CD4-positive, CD25-positive, alpha-beta regulatory T cell (primary cell): Measurements from ENCODE around the gene ANKRD23. TPM values are rescaled to one million over a fixed set of nuclear protein-coding genes. Genes with fewer than 3 reads are reported as not detected.

Experiments
- ATAC-seq, 2 donors: fragments of 150-1000 bp; cut with Tn5 transposase; one replicate each; pipeline ENCODE4 v1.10.0; 2021; ENCODE audit warnings: low read depth in 2 of 2, moderate number of reproducible peaks in 2 of 2, moderate library complexity in 1 of 2
- DNase-seq, 3 donors: peaks; one replicate each; pipeline versions ENCODE4 v3.0.0 to v3.0.0-alpha.2; 2012 to 2022; ENCODE audit warnings: mixed read lengths in 1 of 3
- H3K27ac ChIP-seq: one replicate; pipeline ENCODE4 v1.7.0; 2013; ENCODE audit warnings: mild to moderate bottlenecking, low read length; ENCODE audit not compliant: insufficient read depth, poor library complexity, severe bottlenecking
- H3K27me3 ChIP-seq: one replicate; pipeline ENCODE4 v1.7.0; 2013; ENCODE audit warnings: low read length; ENCODE audit not compliant: control insufficient read depth, insufficient read depth
- H3K36me3 ChIP-seq: one replicate; pipeline ENCODE4 v1.7.0; 2013; ENCODE audit warnings: mild to moderate bottlenecking, low read length, moderate library complexity; ENCODE audit not compliant: control insufficient read depth, insufficient read depth
- H3K4me1 ChIP-seq: 2 replicates; pipeline ENCODE4 v1.7.0; 2013; ENCODE audit warnings: mild to moderate bottlenecking, low read length; ENCODE audit not compliant: insufficient read depth, control insufficient read depth, poor library complexity, severe bottlenecking
- H3K4me3 ChIP-seq: one replicate; pipeline ENCODE4 v1.7.0; 2013; ENCODE audit warnings: low read depth, mild to moderate bottlenecking, low read length, moderate library complexity
- H3K9me3 ChIP-seq, 2 experiments: 1 replicate in 1 of 2; 2 replicates in 1 of 2; pipeline ENCODE4 v1.7.0; 2013; ENCODE audit warnings: low read length in 2 of 2, mild to moderate bottlenecking in 1 of 2, moderate library complexity in 1 of 2; ENCODE audit not compliant: control insufficient read depth in 2 of 2
- H3K27ac Mint-ChIP-seq, 3 donors: one replicate each; pipeline ENCODE4 v1.8.0; 2020 to 2022; ENCODE audit warnings: mild to moderate bottlenecking in 3 of 3, mixed read lengths in 3 of 3, moderate library complexity in 2 of 3
- H3K27me3 Mint-ChIP-seq: one replicate; pipeline ENCODE4 v1.8.0; 2022; ENCODE audit warnings: mild to moderate bottlenecking, mixed read lengths
- H3K36me3 Mint-ChIP-seq: one replicate; pipeline ENCODE4 v1.8.0; 2020; ENCODE audit warnings: mixed read lengths
- H3K4me1 Mint-ChIP-seq, 4 donors: one replicate each; pipeline ENCODE4 v1.8.0; 2020 to 2022; ENCODE audit warnings: mixed read lengths in 4 of 4, mild to moderate bottlenecking in 1 of 4
- H3K4me3 Mint-ChIP-seq, 4 donors: one replicate each; pipeline ENCODE4 v1.8.0; 2020 to 2022; ENCODE audit warnings: mild to moderate bottlenecking in 4 of 4, mixed read lengths in 4 of 4, moderate library complexity in 3 of 4
- H3K9me3 Mint-ChIP-seq, 7 donors: one replicate each; pipeline ENCODE4 v1.8.0; 2020 to 2022; ENCODE audit warnings: mixed read lengths in 7 of 7, mild to moderate bottlenecking in 3 of 7, moderate library complexity in 2 of 7
- polyA plus RNA-seq, 4 donors: library from polyadenylated mRNA; unstranded; fragments of 300-500 nt; fragmentation: Illumina TruSeq; gene quantifications; one replicate each; pipeline ENCODE4 v1.2.3, GENCODE V29; 2021
- total RNA-seq: library from RNA; stranded (reverse); gene quantifications from one replicate; pipeline ENCODE4 v1.2.3, GENCODE V29; 2022

The ANKRD23 gene
- total and polyA plus RNA-seq, 5 donors from 2014 or later, result 0.68 to 16.4 (median 0.93) TPM

DNA sequence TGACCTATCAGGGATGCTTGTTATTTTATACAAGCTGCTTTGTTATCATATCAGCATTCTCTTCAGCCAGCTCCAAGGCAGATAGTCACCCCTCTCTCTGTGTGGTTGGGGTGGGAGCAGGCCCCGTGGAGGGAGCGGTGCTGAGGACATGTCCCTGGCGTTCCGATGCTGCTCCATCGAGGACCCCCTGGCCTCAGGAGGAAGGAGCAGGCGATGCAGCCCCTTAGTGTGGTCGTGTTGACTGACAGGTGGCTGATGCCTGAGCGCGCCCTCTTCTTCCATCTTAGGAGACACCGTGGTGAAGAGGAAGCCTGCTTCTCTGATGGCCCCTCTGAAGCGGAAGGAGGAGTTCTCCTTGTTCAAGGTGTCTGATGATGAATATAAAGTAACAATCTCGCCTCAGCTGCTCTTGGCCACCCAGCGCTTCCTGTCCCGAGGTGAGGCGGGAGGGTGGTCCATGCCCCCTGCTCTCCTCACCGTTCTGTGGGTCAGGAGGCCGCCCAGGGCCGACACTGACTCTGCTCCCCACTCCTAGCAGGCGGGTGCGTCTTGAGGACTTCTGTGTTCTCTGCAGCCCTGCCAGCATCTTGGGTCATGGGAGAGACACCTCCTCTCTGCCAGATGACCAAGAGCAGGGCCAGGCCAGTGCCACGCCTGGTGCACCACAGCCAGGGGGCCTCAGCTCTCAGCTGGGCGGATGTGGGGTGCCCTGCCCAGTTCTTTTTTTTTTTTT, 17.1 kb downstream of the ANKRD23 start:
- peaks cover 38% of the 10 kb centered on the region for H3K36me3 Mint-ChIP-seq
- peaks cover 0 to 24% (median 13%) of the 10 kb centered on the region in 4 donors for H3K4me1 Mint-ChIP-seq
- H3K9me3 Mint-ChIP-seq, result no peaks in the 10 kb centered on the region
- H3K27me3 Mint-ChIP-seq, result no peaks in the 10 kb centered on the region
- Histone ChIP-seq H3K4me1 (peaks cover 1% of the 10 kb centered on the region), H3K27ac (no peak overlapping the region), H3K36me3 (peaks cover 84% of the 10 kb centered on the region), H3K27me3 (no peaks in the 10 kb centered on the region), H3K4me3 (no peak overlapping the region), H3K9me3 (no peaks in the 10 kb centered on the region)
- no peak overlapping the region for H3K4me3 Mint-ChIP-seq
- ATAC-seq (no peak), DNase-seq (no peak)
- H3K27ac Mint-ChIP-seq, result peak overlapping the region in 1 of 3 donors; percentile 46

DNA sequence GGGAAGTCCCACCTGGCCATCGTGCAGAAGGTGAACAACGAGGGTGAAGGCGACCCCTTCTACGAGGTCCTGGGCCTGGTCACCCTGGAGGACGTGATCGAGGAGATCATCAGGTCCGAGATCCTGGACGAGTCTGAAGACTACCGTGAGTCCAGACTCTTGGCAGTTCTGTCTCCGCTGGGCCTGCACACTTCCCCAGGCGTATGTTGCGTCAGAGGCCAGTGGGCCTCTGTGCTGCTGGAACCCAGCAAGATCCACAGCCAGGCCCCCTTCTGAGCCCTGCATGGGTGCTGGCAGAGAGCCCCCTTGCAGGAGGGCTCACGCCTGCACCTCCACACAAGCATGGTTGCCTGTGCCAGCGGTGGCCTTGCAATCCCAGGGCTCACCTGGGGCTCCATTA, 18.8 kb downstream of the ANKRD23 start:
- Histone ChIP-seq H3K4me3 (no peak overlapping the region), H3K4me1 (peaks cover 17% of the 10 kb centered on the region), H3K36me3 (peaks cover 72% of the 10 kb centered on the region), H3K27ac (no peak overlapping the region), H3K9me3 (no peaks in the 10 kb centered on the region), H3K27me3 (no peaks in the 10 kb centered on the region)
- Mint-ChIP-seq H3K27me3 (no peaks in the 10 kb centered on the region), H3K9me3 (no peaks in the 10 kb centered on the region), H3K36me3 (peaks cover 26% of the 10 kb centered on the region), H3K27ac (no peak overlapping the region), H3K4me3 (no peak overlapping the region), H3K4me1 (peaks cover 5 to 36% (median 28%) of the 10 kb centered on the region in 4 donors)
- ATAC-seq (no peak), DNase-seq (no peak)

DNA sequence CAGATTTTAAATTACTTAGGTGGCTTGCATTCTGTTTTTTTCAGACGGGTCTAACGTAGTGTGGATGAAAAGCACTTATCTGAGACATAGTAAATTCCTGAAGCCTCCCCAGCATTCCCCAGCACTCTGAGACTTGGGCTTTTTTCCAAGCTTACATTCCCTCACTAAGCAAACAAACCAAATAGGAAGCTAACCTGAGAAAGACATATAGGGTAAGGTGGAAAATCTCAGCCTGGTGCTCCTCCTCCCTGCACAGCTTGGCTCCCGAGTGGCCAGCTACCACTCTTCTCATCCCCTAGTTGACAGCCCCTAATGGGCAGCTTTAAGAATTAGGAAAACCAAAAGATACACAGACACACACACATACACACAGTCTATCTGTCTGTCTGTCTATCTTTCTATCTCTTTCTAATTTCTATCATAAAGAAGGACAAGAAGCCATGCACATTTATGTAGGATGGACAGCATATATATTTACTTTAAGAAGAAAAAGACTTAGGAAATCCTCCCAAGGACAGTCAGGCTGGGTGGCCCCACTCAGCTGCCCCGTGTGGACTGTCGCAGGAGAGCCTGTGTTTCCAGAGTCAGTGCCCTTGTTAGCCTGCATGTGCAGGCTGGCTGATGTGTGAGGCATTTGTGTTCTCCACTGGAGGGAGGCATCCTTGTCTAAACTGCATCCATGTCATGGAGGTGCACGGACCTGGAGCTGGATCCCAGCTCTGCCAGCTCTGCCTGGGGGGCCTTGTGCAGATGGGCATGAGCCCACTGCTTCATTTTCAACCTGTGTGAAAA, 19.5 kb downstream of the ANKRD23 start:
- Mint-ChIP-seq H3K4me1 (peaks cover 12 to 42% (median 32%) of the 10 kb centered on the region in 4 donors), H3K36me3 (peaks cover 22% of the 10 kb centered on the region), H3K27ac (peak overlapping the region in 2 of 3 donors; percentile 35 to 82), H3K9me3 (no peaks in the 10 kb centered on the region), H3K27me3 (no peaks in the 10 kb centered on the region), H3K4me3 (peak overlapping the region in 1 of 4 donors; percentile 27)
- H3K9me3 ChIP-seq, result no peaks in the 10 kb centered on the region
- no peak overlapping the region for H3K27ac ChIP-seq
- DNase-seq, result no peak
- no peak for ATAC-seq
- peaks cover 65% of the 10 kb centered on the region for H3K36me3 ChIP-seq
- no peaks in the 10 kb centered on the region for H3K27me3 ChIP-seq
- H3K4me1 ChIP-seq, result peaks cover 24% of the 10 kb centered on the region
- H3K4me3 ChIP-seq, result no peak overlapping the region

DNA sequence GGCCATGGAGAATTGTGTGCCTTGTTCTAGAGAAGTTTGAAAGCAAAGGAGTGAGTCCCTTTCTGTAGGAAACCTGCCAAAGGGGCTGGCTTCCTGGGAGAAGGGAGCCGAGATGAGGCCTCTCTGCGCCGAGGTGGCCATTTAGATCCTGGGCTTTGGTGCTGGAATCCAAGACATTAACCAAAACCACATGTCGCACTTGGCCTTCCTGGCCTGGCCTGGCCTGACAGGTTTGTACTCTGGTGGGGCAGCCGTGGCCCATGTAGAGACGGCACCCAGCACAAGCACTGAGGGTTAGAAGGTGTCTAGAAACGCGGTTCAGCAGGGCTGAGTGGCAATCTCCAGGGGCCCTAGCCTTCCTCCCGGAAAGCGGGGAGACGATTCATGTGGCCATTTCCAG, 20.6 kb downstream of the ANKRD23 start:
- Histone ChIP-seq H3K9me3 (no peaks in the 10 kb centered on the region), H3K27ac (no peak overlapping the region), H3K36me3 (peaks cover 56% of the 10 kb centered on the region), H3K4me3 (no peak overlapping the region), H3K4me1 (peaks cover 35% of the 10 kb centered on the region), H3K27me3 (no peaks in the 10 kb centered on the region)
- ATAC-seq, result no peak
- Mint-ChIP-seq H3K4me1 (peaks cover 19 to 52% (median 41%) of the 10 kb centered on the region in 4 donors), H3K4me3 (no peak overlapping the region), H3K36me3 (peaks cover 15% of the 10 kb centered on the region), H3K27ac (no peak overlapping the region), H3K9me3 (no peaks in the 10 kb centered on the region), H3K27me3 (no peaks in the 10 kb centered on the region)
- DNase-seq, result no peak

DNA sequence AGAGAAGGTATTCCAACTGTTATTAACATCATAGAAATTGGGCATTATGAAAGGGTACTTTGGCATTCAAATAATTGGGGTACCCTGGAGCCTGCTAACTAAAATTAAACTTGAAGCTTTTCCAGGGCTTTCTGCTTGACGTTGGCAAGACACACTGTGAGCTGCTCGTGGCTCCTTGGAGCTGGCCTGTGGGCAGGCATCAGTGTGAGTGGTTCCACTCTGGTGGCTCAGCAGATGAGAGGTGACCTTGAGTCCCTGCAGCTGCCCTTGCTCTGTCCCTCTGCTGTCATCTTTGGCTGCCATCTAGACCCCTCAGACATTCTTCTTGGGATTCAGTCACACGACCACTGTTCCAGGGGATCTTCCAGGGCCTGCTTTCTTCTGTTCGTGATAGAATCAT, 21.0 kb downstream of the ANKRD23 start:
- Mint-ChIP-seq H3K9me3 (no peaks in the 10 kb centered on the region), H3K36me3 (peaks cover 12% of the 10 kb centered on the region), H3K4me3 (no peak overlapping the region), H3K4me1 (peaks cover 19 to 57% (median 44%) of the 10 kb centered on the region in 4 donors), H3K27me3 (no peaks in the 10 kb centered on the region), H3K27ac (peak overlapping the region in 1 of 3 donors; percentile 90)
- Histone ChIP-seq H3K9me3 (no peaks in the 10 kb centered on the region), H3K27ac (no peak overlapping the region), H3K36me3 (peaks cover 52% of the 10 kb centered on the region), H3K27me3 (no peaks in the 10 kb centered on the region), H3K4me1 (peaks cover 39% of the 10 kb centered on the region), H3K4me3 (no peak overlapping the region)
- no peak for ATAC-seq
- DNase-seq, result no peak

DNA sequence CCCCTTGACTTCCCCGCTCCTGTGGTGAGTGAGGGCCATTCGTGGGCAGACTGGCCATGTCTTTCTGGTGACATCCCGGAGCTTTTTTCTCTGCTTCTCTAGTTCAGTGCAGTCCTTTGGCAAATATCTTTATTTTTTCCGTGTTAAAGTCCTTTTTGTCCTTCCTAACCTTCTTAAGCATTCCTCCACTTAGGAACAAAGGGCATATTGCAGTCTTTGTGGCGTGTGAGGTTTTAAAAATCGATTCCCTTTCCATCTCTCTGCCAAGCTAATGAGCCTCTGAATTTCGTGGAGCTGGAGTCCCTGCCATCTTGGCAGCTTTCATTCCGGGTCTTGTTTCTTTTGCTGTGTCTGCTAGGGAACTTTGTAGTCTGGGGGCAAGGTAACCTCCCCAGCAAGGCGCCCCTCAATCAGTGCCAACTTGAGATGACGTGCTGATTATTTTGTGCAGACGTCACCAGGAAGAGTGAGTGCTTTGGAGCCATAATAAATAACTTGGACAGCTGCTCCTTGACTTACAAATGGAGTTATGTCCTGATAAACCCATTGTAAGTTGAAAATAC, 22.6 kb downstream of the ANKRD23 start:
- H3K9me3 Mint-ChIP-seq, result no peaks in the 10 kb centered on the region
- H3K36me3 Mint-ChIP-seq, result peaks cover 11% of the 10 kb centered on the region
- no peaks in the 10 kb centered on the region for H3K27me3 ChIP-seq
- peaks cover 19 to 62% (median 48%) of the 10 kb centered on the region in 4 donors for H3K4me1 Mint-ChIP-seq
- no peaks in the 10 kb centered on the region for H3K9me3 ChIP-seq
- H3K27me3 Mint-ChIP-seq, result no peaks in the 10 kb centered on the region
- peaks cover 47% of the 10 kb centered on the region for H3K4me1 ChIP-seq
- no peak overlapping the region for H3K4me3 ChIP-seq
- peak overlapping the region; percentile 39 to 96 (median 74) for H3K4me3 Mint-ChIP-seq
- no peak overlapping the region for H3K27ac ChIP-seq
- H3K27ac Mint-ChIP-seq, result peak overlapping the region; percentile 51 to 91 (median 66)
- no peak for ATAC-seq
- DNase-seq, result no peak
- peaks cover 38% of the 10 kb centered on the region for H3K36me3 ChIP-seq

DNA sequence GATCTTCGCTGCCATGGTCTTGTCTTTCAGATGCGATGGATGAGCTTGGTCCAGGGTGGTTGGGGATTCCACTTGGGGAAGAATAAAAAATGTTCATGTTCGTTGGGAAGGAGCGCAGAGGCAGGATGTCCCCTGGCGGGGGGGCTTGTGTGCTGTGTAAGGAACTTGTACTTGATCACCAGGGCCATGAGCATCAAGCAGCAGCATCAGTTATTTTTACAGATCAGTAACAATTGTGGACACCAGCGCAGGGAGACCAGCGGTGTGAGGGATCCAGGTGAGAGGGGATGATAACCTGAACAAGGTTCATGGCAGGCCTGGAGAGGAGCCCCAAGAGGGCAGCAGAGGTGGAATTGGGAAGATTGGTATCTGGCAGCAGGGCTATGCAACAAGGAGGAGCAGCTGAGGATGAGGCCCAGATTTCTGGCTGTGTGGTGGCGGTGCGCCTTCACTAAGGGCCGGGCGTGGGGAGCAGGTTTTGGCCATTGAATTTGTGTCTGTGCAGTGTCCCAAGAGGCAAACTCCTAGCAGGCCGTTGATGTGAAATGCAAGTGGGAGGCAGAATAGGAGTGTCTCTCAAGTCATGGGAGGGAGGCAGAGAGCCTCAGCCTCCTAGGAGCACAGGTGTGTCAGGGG, 23.8 kb downstream of the ANKRD23 start:
- H3K36me3 Mint-ChIP-seq, result peaks cover 8% of the 10 kb centered on the region
- Histone ChIP-seq H3K4me1 (peaks cover 52% of the 10 kb centered on the region), H3K36me3 (peaks cover 26% of the 10 kb centered on the region), H3K9me3 (no peaks in the 10 kb centered on the region), H3K27ac (no peak overlapping the region), H3K4me3 (peak overlapping the region; percentile 26), H3K27me3 (no peaks in the 10 kb centered on the region)
- DNase-seq, result no peak
- no peaks in the 10 kb centered on the region for H3K9me3 Mint-ChIP-seq
- no peak for ATAC-seq
- peak overlapping the region; percentile 51 to 79 (median 69) for H3K27ac Mint-ChIP-seq
- H3K4me3 Mint-ChIP-seq, result peak overlapping the region; percentile 48 to 96 (median 89)
- H3K4me1 Mint-ChIP-seq, result peaks cover 25 to 68% (median 54%) of the 10 kb centered on the region in 4 donors
- no peaks in the 10 kb centered on the region for H3K27me3 Mint-ChIP-seq
